Astrocyte of the spinal cord (primary cell): ENCODE data around the gene ACVR2B.

Experiments used
- DNase-seq: peaks from one replicate; pipeline ENCODE4 v3.0.0; 2011; ENCODE audit warnings: low read depth, low spot score
- H3K4me3 ChIP-seq: 2 replicates; pipeline ENCODE4 v1.5.1; 2011; ENCODE audit warnings: low read depth, mild to moderate bottlenecking, low read length, moderate library complexity
- in situ Hi-C: cut with HindIII; loops from 2 replicates; pipeline ENCODE4 v1.10.0; 2017; ENCODE audit warnings: low sequenced_read_pairs
- TF ChIP-seq, protein P1 (sequence below): IDR thresholded peaks from 2 replicates; pipeline ENCODE4 v1.5.1; 2012; ENCODE audit warnings: low read depth, mild to moderate bottlenecking, low read length, inconsistent platforms

ACVR2B gene

GRCh38 chr3:38474928-38475605 is 21.4 kb downstream of the ACVR2B start:
- DNase-seq, result no peak
- no peak overlapping the region for H3K4me3 ChIP-seq
- TF ChIP-seq, protein P1, sequence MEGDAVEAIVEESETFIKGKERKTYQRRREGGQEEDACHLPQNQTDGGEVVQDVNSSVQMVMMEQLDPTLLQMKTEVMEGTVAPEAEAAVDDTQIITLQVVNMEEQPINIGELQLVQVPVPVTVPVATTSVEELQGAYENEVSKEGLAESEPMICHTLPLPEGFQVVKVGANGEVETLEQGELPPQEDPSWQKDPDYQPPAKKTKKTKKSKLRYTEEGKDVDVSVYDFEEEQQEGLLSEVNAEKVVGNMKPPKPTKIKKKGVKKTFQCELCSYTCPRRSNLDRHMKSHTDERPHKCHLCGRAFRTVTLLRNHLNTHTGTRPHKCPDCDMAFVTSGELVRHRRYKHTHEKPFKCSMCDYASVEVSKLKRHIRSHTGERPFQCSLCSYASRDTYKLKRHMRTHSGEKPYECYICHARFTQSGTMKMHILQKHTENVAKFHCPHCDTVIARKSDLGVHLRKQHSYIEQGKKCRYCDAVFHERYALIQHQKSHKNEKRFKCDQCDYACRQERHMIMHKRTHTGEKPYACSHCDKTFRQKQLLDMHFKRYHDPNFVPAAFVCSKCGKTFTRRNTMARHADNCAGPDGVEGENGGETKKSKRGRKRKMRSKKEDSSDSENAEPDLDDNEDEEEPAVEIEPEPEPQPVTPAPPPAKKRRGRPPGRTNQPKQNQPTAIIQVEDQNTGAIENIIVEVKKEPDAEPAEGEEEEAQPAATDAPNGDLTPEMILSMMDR, result no peak
- in situ Hi-C loops, result no loop called here

GRCh38 chr3:38475716-38476115 is 22.0 kb downstream of the ACVR2B start:
- no peak overlapping the region for H3K4me3 ChIP-seq
- TF ChIP-seq, protein P1, result no peak
- DNase-seq, result no peak
- in situ Hi-C loops, result no loop called here

- H3K4me3 ChIP-seq, result no peak overlapping the region
- DNase-seq, result no peak
- TF ChIP-seq, protein P1, result no peak
- in situ Hi-C loops, result no loop called here
Observed at GRCh38 chr3:38476157-38476756, 22.6 kb downstream of the ACVR2B start.

- no peak overlapping the region for H3K4me3 ChIP-seq
- in situ Hi-C loops, result no loop called here
- TF ChIP-seq, protein P1, result no peak
- no peak for DNase-seq
Observed at GRCh38 chr3:38477057-38477820, 23.5 kb downstream of the ACVR2B start.

- in situ Hi-C loops, result no loop called here
- H3K4me3 ChIP-seq, result no peak overlapping the region
- TF ChIP-seq, protein P1, result no peak
- no peak for DNase-seq
Observed at GRCh38 chr3:38477839-38478450, 24.3 kb downstream of the ACVR2B start.

DNA sequence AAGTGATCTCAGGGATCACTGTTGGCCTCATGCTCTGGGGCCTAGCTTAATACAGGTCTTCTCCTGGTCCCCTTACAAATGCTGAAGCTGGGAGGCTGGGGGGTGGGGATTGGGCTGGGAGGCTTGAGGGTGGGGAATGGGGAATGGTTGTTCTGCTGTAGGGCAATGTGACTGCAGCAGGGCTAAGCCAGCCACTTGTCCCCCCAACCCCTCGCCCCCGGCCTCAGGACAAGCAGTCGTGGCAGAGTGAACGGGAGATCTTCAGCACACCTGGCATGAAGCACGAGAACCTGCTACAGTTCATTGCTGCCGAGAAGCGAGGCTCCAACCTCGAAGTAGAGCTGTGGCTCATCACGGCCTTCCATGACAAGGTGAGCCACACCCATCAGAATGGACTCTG is 25.2 kb downstream of the ACVR2B start:
- in situ Hi-C loops, result no loop called here
- DNase-seq, result no peak
- TF ChIP-seq, protein P1, result no peak
- no peak overlapping the region for H3K4me3 ChIP-seq
